ENCODE measurements around the gene TRIM24.
"Not testable (repeated sequence)": the region's sequence is repeated elsewhere in the genome, so short reads cannot be mapped to it uniquely, and the experiment has no call there.

Gene TRIM24

GRCh38 chr7:138519061-138519798 lies 59.2 kb downstream of the TRIM24 start:
- POLR2A ChIA-PET = no interaction called here
- CTCF ChIA-PET = no interaction called here
- no peak overlapping the region for H3K4me3 ChIP-seq (ENCODE audit: low read depth, low read length)
- no peak for TF ChIP-seq CTCF (IDR thresholded peaks at IDR 0.05; ENCODE audit: insufficient read depth, low read length, missing control alignments)
- DNase-seq (ENCODE audit: low read depth, low spot score) = no peak

DNA sequence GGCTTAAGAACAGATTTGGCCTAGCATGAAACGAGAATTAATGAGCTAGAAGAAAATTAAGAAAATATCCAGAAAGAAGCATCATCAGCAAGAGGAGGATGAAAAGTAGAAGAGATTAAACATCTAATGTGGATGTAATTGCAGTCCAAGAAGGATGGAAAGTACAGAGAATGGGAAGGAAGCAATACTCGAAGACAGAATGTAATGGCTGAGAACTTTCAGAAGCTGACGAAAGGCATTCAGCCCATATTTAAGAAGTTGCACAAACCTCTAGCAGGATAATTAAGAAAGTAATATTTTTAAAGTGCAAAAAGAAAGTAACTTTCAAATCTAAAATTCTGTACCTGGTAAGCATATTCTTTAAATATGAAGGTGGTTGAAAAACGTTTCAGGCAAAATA lies 60.7 kb downstream of the TRIM24 start:
- POLR2A ChIA-PET = no interaction called here
- DNase-seq (ENCODE audit: low read depth, low spot score) = no peak

GRCh38 chr7:138521837-138522461 lies 61.9 kb downstream of the TRIM24 start:
- CTCF ChIA-PET = no interaction called here
- no peak for DNase-seq (ENCODE audit: low read depth, low spot score)
- no peak for TF ChIP-seq CTCF (IDR thresholded peaks at IDR 0.05; ENCODE audit: insufficient read depth, low read length, missing control alignments)
- H3K4me3 ChIP-seq (ENCODE audit: low read depth, low read length) = no peak overlapping the region
- POLR2A ChIA-PET = no interaction called here

More for the DNA sequence above, 60.7 kb downstream of the TRIM24 start:
- CTCF ChIA-PET = no interaction called here
- TF ChIP-seq CTCF (IDR thresholded peaks at IDR 0.05; ENCODE audit: insufficient read depth, low read length, missing control alignments) = no peak
- H3K4me3 ChIP-seq (ENCODE audit: low read depth, low read length) = no peak overlapping the region

GRCh38 chr7:138524259-138524658 lies 64.2 kb downstream of the TRIM24 start:
- ChIA-PET POLR2A (no interaction called here), CTCF (no interaction called here)
- no peak for DNase-seq (ENCODE audit: low read depth, low spot score)
- TF ChIP-seq CTCF (IDR thresholded peaks at IDR 0.05; ENCODE audit: insufficient read depth, low read length, missing control alignments) = no peak
- no peak overlapping the region for H3K4me3 ChIP-seq (ENCODE audit: low read depth, low read length)

- H3K4me3 ChIP-seq (ENCODE audit: low read depth, low read length) = no peak overlapping the region
- no peak for DNase-seq (ENCODE audit: low read depth, low spot score)
- POLR2A ChIA-PET = no interaction called here
- CTCF ChIA-PET = no interaction called here
- TF ChIP-seq CTCF (IDR thresholded peaks at IDR 0.05; ENCODE audit: insufficient read depth, low read length, missing control alignments) = no peak
Measured at GRCh38 chr7:138525757-138526156, 65.7 kb downstream of the TRIM24 start.

DNA sequence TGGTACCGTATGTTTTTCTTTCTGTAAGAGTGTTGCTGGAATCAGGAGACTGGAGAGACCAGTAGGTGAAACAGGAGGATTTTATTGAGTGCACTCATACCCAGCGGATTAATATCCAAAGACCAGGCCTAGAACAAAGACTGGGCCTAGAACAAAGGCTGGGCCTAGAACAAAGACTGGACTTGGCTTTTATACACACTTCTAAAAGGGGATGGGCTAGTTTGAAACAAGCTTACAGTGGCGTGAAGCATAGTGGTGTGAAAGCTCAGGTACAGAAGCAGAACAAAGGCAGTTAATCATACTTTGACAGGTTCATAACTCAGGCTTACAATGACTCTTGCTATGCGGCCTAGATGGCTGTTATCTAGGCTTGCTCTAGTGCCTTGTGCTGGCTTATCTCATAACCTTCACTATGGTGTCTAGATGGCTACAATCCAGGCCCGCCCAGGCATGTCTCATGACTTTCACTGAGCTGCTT lies 67.7 kb downstream of the TRIM24 start:
- ChIA-PET CTCF (no interaction called here), POLR2A (no interaction called here)
- no peak for DNase-seq (ENCODE audit: low read depth, low spot score)
- no peak for TF ChIP-seq CTCF (IDR thresholded peaks at IDR 0.05; ENCODE audit: insufficient read depth, low read length, missing control alignments)
- no peak overlapping the region for H3K4me3 ChIP-seq (ENCODE audit: low read depth, low read length)

GRCh38 chr7:138536833-138537232 lies 76.8 kb downstream of the TRIM24 start:
- H3K4me3 ChIP-seq (ENCODE audit: low read depth, low read length); DNase-seq (ENCODE audit: low read depth, low spot score); CTCF ChIA-PET; POLR2A ChIA-PET: not testable (repeated sequence)
